ENCODE results near the gene EPHB6. TPM values are rescaled to one million over a fixed set of nuclear protein-coding genes. Genes with fewer than 3 reads are reported as not detected.

Gene EPHB6
- total and polyA plus RNA-seq, 2 donors: 75.6 to 163 TPM

GRCh38 chr7:142866361-142867096 is 11.7 kb downstream of the EPHB6 start:
- H3K4me3 ChIP-seq (ENCODE audit: low read length in 2 of 2): no peak overlapping the region
- no peaks in the 10 kb centered on the region for H3K27me3 ChIP-seq (ENCODE audit: control insufficient read depth in 2 of 2, insufficient read depth in 1 of 2, low read length in 1 of 2)
- H3K9me3 ChIP-seq (ENCODE audit: control insufficient read depth in 2 of 2, insufficient read depth in 1 of 2, low read length in 1 of 2): peaks cover 0 to 2% of the 10 kb centered on the region in 2 donors
- 95% methylated on average over 18 of the region's 18 CpGs for WGBS
- H3K4me1 ChIP-seq (ENCODE audit: control insufficient read depth in 2 of 2, insufficient read depth in 2 of 2, low read length in 2 of 2): peaks cover 0 to 31% of the 10 kb centered on the region in 2 donors
- peaks cover 93 to 99% of the 10 kb centered on the region in 2 donors for H3K36me3 ChIP-seq (ENCODE audit: control insufficient read depth in 2 of 2, insufficient read depth in 2 of 2, low read length in 1 of 2)
- peak overlapping the region in 1 of 2 donors; percentile 22 for H3K27ac ChIP-seq (ENCODE audit: low read depth in 1 of 2, low read length in 1 of 2)
- no peak for DNase-seq (ENCODE audit: low read depth in 6 of 9, low spot score in 9 of 9)

- Histone ChIP-seq H3K27ac (ENCODE audit: low read depth in 1 of 2, low read length in 1 of 2) (peak overlapping the region in 1 of 2 donors; percentile 22), H3K9me3 (ENCODE audit: control insufficient read depth in 2 of 2, insufficient read depth in 1 of 2, low read length in 1 of 2) (peaks cover 0 to 2% of the 10 kb centered on the region in 2 donors), H3K4me3 (ENCODE audit: low read length in 2 of 2) (no peak overlapping the region), H3K4me1 (ENCODE audit: control insufficient read depth in 2 of 2, insufficient read depth in 2 of 2, low read length in 2 of 2) (peaks cover 0 to 31% of the 10 kb centered on the region in 2 donors), H3K36me3 (ENCODE audit: control insufficient read depth in 2 of 2, insufficient read depth in 2 of 2, low read length in 1 of 2) (peaks cover 95 to 99% of the 10 kb centered on the region in 2 donors), H3K27me3 (ENCODE audit: control insufficient read depth in 2 of 2, insufficient read depth in 1 of 2, low read length in 1 of 2) (no peaks in the 10 kb centered on the region)
- DNase-seq (ENCODE audit: low read depth in 6 of 9, low spot score in 9 of 9): no peak
- WGBS: 97% methylated on average over 4 of the region's 4 CpGs
These were observed 12.2 kb downstream of the EPHB6 start for GRCh38 chr7:142867097-142867378.

DNA sequence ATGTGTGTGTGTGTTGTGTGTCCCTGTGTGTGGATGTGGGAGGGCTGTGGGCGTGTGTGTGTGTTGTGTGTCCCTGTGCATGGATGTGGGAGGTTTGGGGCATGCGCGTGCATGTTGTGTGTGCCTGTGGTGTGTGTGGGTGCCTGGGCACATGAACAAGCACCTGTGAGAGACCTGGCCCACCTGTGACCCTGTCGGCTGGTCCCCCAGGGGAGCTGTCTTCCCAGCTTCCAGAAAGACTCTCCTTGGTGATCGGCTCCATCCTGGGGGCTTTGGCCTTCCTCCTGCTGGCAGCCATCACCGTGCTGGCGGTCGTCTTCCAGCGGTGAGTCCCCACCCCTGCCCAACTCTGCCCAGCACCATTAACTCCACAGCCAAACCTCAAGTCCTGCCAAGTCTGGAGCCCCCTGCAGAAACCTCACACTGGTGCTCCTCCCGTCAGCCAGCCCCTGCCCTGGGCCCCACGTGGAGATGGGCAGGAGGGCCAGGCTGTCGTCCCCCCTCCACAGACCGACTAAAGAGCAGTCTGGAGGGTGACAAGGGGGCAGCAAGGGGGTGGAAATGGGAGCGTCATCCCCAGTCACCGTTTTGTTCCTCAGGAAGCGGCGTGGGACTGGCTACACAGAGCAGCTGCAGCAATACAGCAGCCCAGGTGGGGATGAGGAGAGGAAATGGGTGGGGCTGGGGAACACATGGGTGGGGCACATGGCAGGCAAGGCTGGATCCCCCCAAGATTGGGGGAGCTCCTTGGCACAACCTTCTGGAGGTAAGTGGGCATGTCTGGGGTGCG is 12.7 kb downstream of the EPHB6 start:
- DNase-seq (ENCODE audit: low read depth in 6 of 9, low spot score in 9 of 9): no peak
- H3K36me3 ChIP-seq (ENCODE audit: control insufficient read depth in 2 of 2, insufficient read depth in 2 of 2, low read length in 1 of 2): peaks cover 95 to 98% of the 10 kb centered on the region in 2 donors
- peaks cover 0 to 2% of the 10 kb centered on the region in 2 donors for H3K9me3 ChIP-seq (ENCODE audit: control insufficient read depth in 2 of 2, insufficient read depth in 1 of 2, low read length in 1 of 2)
- no peak overlapping the region for H3K4me3 ChIP-seq (ENCODE audit: low read length in 2 of 2)
- H3K27me3 ChIP-seq (ENCODE audit: control insufficient read depth in 2 of 2, insufficient read depth in 1 of 2, low read length in 1 of 2): no peaks in the 10 kb centered on the region
- peaks cover 0 to 31% of the 10 kb centered on the region in 2 donors for H3K4me1 ChIP-seq (ENCODE audit: control insufficient read depth in 2 of 2, insufficient read depth in 2 of 2, low read length in 2 of 2)
- 81% methylated on average over 18 of the region's 18 CpGs for WGBS
- H3K27ac ChIP-seq (ENCODE audit: low read depth in 1 of 2, low read length in 1 of 2): peak overlapping the region in 1 of 2 donors; percentile 11

DNA sequence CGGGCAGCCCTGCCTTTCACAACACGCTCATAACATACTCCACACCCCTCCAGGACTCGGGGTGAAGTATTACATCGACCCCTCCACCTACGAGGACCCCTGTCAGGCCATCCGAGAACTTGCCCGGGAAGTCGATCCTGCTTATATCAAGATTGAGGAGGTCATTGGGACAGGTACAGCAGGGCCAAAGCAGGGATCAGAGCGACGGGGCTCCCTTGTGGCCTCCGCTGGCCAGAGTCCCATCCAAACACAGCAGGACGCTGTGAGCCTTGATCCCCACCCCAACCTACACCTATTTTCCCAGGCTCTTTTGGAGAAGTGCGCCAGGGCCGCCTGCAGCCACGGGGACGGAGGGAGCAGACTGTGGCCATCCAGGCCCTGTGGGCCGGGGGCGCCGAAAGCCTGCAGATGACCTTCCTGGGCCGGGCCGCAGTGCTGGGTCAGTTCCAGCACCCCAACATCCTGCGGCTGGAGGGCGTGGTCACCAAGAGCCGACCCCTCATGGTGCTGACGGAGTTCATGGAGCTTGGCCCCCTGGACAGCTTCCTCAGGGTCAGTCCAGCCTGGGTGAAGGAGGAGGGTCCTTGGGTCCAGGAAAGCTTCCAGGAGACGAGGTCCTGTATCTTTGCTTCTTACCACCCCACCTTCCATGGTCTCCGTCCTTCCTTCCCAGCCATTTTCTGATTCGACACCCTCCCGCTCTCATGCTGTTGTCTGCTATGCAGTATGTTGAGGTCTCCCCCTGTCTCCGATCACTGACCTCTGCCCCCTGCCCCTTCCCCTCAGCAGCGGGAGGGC is 13.5 kb downstream of the EPHB6 start:
- H3K9me3 ChIP-seq (ENCODE audit: control insufficient read depth in 2 of 2, insufficient read depth in 1 of 2, low read length in 1 of 2): peaks cover 0 to 2% of the 10 kb centered on the region in 2 donors
- H3K4me3 ChIP-seq (ENCODE audit: low read length in 2 of 2): no peak overlapping the region
- no peak overlapping the region for H3K27ac ChIP-seq (ENCODE audit: low read depth in 1 of 2, low read length in 1 of 2)
- H3K4me1 ChIP-seq (ENCODE audit: control insufficient read depth in 2 of 2, insufficient read depth in 2 of 2, low read length in 2 of 2): peaks cover 0 to 31% of the 10 kb centered on the region in 2 donors
- peaks cover 90 to 94% of the 10 kb centered on the region in 2 donors for H3K36me3 ChIP-seq (ENCODE audit: control insufficient read depth in 2 of 2, insufficient read depth in 2 of 2, low read length in 1 of 2)
- DNase-seq (ENCODE audit: low read depth in 6 of 9, low spot score in 9 of 9): no peak
- H3K27me3 ChIP-seq (ENCODE audit: control insufficient read depth in 2 of 2, insufficient read depth in 1 of 2, low read length in 1 of 2): no peaks in the 10 kb centered on the region
- 98% methylated on average over 31 of the region's 31 CpGs for WGBS

- H3K4me3 ChIP-seq (ENCODE audit: low read length in 2 of 2): no peak overlapping the region
- 98% methylated on average over 11 of the region's 11 CpGs for WGBS
- peaks cover 89 to 94% of the 10 kb centered on the region in 2 donors for H3K36me3 ChIP-seq (ENCODE audit: control insufficient read depth in 2 of 2, insufficient read depth in 2 of 2, low read length in 1 of 2)
These were observed 14.1 kb downstream of the EPHB6 start for GRCh38 chr7:142868986-142869415.

DNA sequence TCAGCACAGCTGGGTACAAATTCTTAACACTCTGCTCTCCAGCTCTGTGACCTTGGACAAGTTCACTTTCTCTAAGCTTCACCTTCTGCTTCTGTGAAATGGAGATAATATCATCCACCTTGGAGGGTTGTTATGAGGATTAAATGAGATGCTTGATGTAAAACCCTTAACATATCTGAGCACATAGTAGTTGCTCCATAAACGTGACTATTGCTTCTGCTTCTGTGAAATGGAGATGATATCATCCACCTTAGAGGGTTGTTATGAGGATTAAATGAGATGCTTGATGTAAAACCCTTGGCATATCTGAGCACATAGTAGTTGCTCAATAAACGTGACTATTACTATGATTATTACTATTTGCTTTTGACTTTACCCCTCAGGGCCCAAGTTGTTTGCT is 14.6 kb downstream of the EPHB6 start:
- 96% methylated on average over 2 of the region's 2 CpGs for WGBS
- H3K9me3 ChIP-seq (ENCODE audit: control insufficient read depth in 2 of 2, insufficient read depth in 1 of 2, low read length in 1 of 2): peaks cover 0 to 2% of the 10 kb centered on the region in 2 donors
- H3K4me1 ChIP-seq (ENCODE audit: control insufficient read depth in 2 of 2, insufficient read depth in 2 of 2, low read length in 2 of 2): peaks cover 0 to 31% of the 10 kb centered on the region in 2 donors
- H3K27ac ChIP-seq (ENCODE audit: low read depth in 1 of 2, low read length in 1 of 2): no peak overlapping the region
- peaks cover 85 to 90% of the 10 kb centered on the region in 2 donors for H3K36me3 ChIP-seq (ENCODE audit: control insufficient read depth in 2 of 2, insufficient read depth in 2 of 2, low read length in 1 of 2)
- no peak for DNase-seq (ENCODE audit: low read depth in 6 of 9, low spot score in 9 of 9)
- no peak overlapping the region for H3K4me3 ChIP-seq (ENCODE audit: low read length in 2 of 2)
- H3K27me3 ChIP-seq (ENCODE audit: control insufficient read depth in 2 of 2, insufficient read depth in 1 of 2, low read length in 1 of 2): no peaks in the 10 kb centered on the region

More at GRCh38 chr7:142868986-142869415, 14.1 kb downstream of the EPHB6 start:
- peaks cover 0 to 31% of the 10 kb centered on the region in 2 donors for H3K4me1 ChIP-seq (ENCODE audit: control insufficient read depth in 2 of 2, insufficient read depth in 2 of 2, low read length in 2 of 2)
- DNase-seq (ENCODE audit: low read depth in 6 of 9, low spot score in 9 of 9): no peak
- no peaks in the 10 kb centered on the region for H3K27me3 ChIP-seq (ENCODE audit: control insufficient read depth in 2 of 2, insufficient read depth in 1 of 2, low read length in 1 of 2)
- H3K9me3 ChIP-seq (ENCODE audit: control insufficient read depth in 2 of 2, insufficient read depth in 1 of 2, low read length in 1 of 2): peaks cover 0 to 2% of the 10 kb centered on the region in 2 donors
- no peak overlapping the region for H3K27ac ChIP-seq (ENCODE audit: low read depth in 1 of 2, low read length in 1 of 2)

- Histone ChIP-seq H3K27me3 (ENCODE audit: control insufficient read depth in 2 of 2, insufficient read depth in 1 of 2, low read length in 1 of 2) (no peaks in the 10 kb centered on the region), H3K27ac (ENCODE audit: low read depth in 1 of 2, low read length in 1 of 2) (no peak overlapping the region), H3K4me1 (ENCODE audit: control insufficient read depth in 2 of 2, insufficient read depth in 2 of 2, low read length in 2 of 2) (peaks cover 0 to 29% of the 10 kb centered on the region in 2 donors), H3K9me3 (ENCODE audit: control insufficient read depth in 2 of 2, insufficient read depth in 1 of 2, low read length in 1 of 2) (peaks cover 0 to 5% of the 10 kb centered on the region in 2 donors), H3K36me3 (ENCODE audit: control insufficient read depth in 2 of 2, insufficient read depth in 2 of 2, low read length in 1 of 2) (peaks cover 78 to 82% of the 10 kb centered on the region in 2 donors), H3K4me3 (ENCODE audit: low read length in 2 of 2) (no peak overlapping the region)
- WGBS: 93% methylated on average over 8 of the region's 8 CpGs
- no peak for DNase-seq (ENCODE audit: low read depth in 6 of 9, low spot score in 9 of 9)
These were observed 15.3 kb downstream of the EPHB6 start for GRCh38 chr7:142870147-142870559.

DNA sequence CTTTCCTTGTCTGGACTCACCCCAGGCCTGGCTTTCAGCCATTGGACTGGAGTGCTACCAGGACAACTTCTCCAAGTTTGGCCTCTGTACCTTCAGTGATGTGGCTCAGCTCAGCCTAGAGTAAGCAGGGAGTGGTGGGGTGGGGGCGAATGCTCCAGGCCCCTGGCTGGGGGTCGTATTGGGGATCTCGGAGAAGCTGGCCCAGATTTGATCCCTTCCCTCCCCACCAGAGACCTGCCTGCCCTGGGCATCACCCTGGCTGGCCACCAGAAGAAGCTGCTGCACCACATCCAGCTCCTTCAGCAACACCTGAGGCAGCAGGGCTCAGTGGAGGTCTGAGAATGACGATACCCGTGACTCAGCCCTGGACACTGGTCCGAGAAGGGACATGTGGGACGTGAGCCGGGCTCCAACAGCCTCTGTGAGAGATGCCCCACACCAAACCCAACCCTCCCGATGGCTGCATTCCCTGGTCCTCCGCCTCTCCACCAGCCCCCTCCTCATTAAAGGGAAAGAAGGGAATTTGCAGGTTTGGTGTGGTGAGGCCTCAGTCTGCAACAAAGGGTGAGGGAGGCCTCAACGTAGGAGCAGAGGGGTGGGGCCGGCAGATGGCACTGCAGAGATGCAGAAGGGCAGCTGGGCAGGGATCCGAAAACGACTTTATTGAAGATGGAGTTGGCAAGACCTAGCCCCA is 15.8 kb downstream of the EPHB6 start:
- Histone ChIP-seq H3K9me3 (ENCODE audit: control insufficient read depth in 2 of 2, insufficient read depth in 1 of 2, low read length in 1 of 2) (peaks cover 0 to 5% of the 10 kb centered on the region in 2 donors), H3K27ac (ENCODE audit: low read depth in 1 of 2, low read length in 1 of 2) (no peak overlapping the region), H3K36me3 (ENCODE audit: control insufficient read depth in 2 of 2, insufficient read depth in 2 of 2, low read length in 1 of 2) (peaks cover 77% of the 10 kb centered on the region in 2 donors), H3K4me3 (ENCODE audit: low read length in 2 of 2) (no peak overlapping the region), H3K4me1 (ENCODE audit: control insufficient read depth in 2 of 2, insufficient read depth in 2 of 2, low read length in 2 of 2) (peaks cover 0 to 24% of the 10 kb centered on the region in 2 donors), H3K27me3 (ENCODE audit: control insufficient read depth in 2 of 2, insufficient read depth in 1 of 2, low read length in 1 of 2) (no peaks in the 10 kb centered on the region)
- 96% methylated on average over 14 of the region's 14 CpGs for WGBS
- no peak for DNase-seq (ENCODE audit: low read depth in 6 of 9, low spot score in 9 of 9)

Data from thymus (tissue), 11 donors.